K562 (cell line): ENCODE results near the gene SGCB.

ENCODE experiments used
- CTBP1 ChIP-seq: fragments of 450-650 bp; IDR thresholded peaks from 2 replicates; pipeline ENCODE4 v1.6.1; 2016; ENCODE audit warnings: borderline replicate concordance
- EP300 ChIP-seq: IDR thresholded peaks from 2 replicates; pipeline ENCODE4 v1.6.1; 2012; ENCODE audit warnings: low read length, improper control_type of control experiment
- POLR2A ChIP-seq: fragments of 450-650 bp; conservative IDR thresholded peaks from 2 replicates; pipeline ENCODE4 v1.6.1; 2016
- RBBP5 ChIP-seq: fragments of 200-600 bp; sonication (generic); IDR thresholded peaks from 2 replicates; pipeline ENCODE4 v1.6.1; 2012; ENCODE audit warnings: borderline replicate concordance, mild to moderate bottlenecking, low read length, control low read depth, inconsistent platforms; ENCODE audit not compliant: insufficient read depth, poor library complexity, severe bottlenecking
- TEAD1 ChIP-seq, 2 experiments: fragments of 450-650 bp in 1 of 2; sonication (generic) in 1 of 2; formaldehyde crosslinking; IDR thresholded peaks; 2 replicates each; pipeline versions ENCODE4 v1.4.0 to v1.8.0; 2020 to 2022; ENCODE audit warnings: mild to moderate bottlenecking in 2 of 2, missing genetic modification reagents in 1 of 2
- TRIM28 ChIP-seq: fragments of 450-650 bp; IDR thresholded peaks from 2 replicates; pipeline ENCODE4 v1.6.1; 2017
- TF ChIP-seq, protein P1 (sequence below), 3 experiments: IDR thresholded peaks in 2 of 3; conservative IDR thresholded peaks in 1 of 3; 2 replicates each; pipeline ENCODE4 v1.5.1; 2011 to 2012; ENCODE audit warnings: low read length in 3 of 3, mild to moderate bottlenecking in 3 of 3, control low read depth in 2 of 3, improper control_type of control experiment in 1 of 3, inconsistent platforms in 1 of 3, low read depth in 1 of 3, mixed read lengths in 1 of 3, moderate library complexity in 1 of 3; ENCODE audit not compliant: insufficient read depth in 2 of 3

DNA sequence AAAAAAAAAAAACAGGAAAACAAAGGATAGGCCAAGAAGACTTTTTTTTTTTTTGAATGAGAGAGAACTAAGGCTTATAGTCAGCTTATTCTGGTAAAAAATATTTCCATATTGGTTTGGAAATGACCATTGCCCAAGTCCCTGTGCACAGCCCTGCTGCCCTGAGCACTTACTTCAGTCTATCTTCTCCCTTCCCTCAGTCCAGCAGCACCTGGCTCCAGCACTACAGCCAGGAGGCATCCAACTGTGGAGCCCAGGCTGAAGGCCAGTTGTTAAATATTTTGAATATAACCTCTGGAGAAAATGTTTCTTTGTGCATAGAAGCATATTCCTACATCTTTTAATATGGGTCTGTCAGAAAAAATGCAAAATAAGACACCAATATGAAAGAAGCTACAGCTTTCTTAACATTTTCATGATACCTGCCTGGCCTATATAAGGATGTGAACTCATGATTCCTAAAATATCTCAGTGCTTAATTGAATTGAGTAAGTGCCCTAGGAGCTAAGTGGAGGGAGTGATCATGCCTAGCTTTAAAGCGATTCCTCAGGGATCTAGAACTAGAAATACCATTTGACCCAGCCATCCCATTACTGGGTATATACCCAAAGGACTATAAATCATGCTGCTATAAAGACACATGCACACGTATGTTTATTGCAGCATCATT, 32.4 kb downstream of the SGCB start:
- TF ChIP-seq, protein P1, sequence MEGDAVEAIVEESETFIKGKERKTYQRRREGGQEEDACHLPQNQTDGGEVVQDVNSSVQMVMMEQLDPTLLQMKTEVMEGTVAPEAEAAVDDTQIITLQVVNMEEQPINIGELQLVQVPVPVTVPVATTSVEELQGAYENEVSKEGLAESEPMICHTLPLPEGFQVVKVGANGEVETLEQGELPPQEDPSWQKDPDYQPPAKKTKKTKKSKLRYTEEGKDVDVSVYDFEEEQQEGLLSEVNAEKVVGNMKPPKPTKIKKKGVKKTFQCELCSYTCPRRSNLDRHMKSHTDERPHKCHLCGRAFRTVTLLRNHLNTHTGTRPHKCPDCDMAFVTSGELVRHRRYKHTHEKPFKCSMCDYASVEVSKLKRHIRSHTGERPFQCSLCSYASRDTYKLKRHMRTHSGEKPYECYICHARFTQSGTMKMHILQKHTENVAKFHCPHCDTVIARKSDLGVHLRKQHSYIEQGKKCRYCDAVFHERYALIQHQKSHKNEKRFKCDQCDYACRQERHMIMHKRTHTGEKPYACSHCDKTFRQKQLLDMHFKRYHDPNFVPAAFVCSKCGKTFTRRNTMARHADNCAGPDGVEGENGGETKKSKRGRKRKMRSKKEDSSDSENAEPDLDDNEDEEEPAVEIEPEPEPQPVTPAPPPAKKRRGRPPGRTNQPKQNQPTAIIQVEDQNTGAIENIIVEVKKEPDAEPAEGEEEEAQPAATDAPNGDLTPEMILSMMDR (IDR thresholded peaks at IDR 0.05 in 2 of 3, conservative IDR thresholded peaks at IDR 0.05 in 1 of 3; ENCODE audit: insufficient read depth in 2 of 3, low read depth in 1 of 3, low read length in 3 of 3): no peak
- TF ChIP-seq RBBP5 (no peak), POLR2A (no peak), EP300 (no peak), TEAD1 (CRISPR knock-in tag; IDR thresholded peaks at IDR 0.05) (no peak), TRIM28 (no peak), CTBP1 (no peak)
